Cardiac septum (tissue), 1 donor: ENCODE measurements around the gene D2HGDH. TPM values are rescaled to one million over a fixed set of nuclear protein-coding genes. Genes with fewer than 3 reads are reported as not detected.
A peak's percentile ranks its signal among the peaks of the same experiment; 100 is the strongest.
"Not testable (repeated sequence)": the region's sequence is repeated elsewhere in the genome, so short reads cannot be mapped to it uniquely, and the experiment has no call there.

Source experiments
- DNase-seq: peaks from one replicate; pipeline ENCODE4 v3.0.0-alpha.2; 2020; ENCODE audit warnings: low spot score
- intact Hi-C: fragments of 100-400 bp; cut with DNase I; formaldehyde crosslinking; loops from one replicate; pipeline ENCODE4 v1.14.0; 2022
- total RNA-seq: library from RNA; stranded (reverse); fragmentation: NEBNext Ultra II Directional; extraction: Animal tissue kit (Norgen Biotek cat#: 25700); gene quantifications from one replicate; pipeline ENCODE4 v1.2.1, GENCODE V29; 2021
- donor health status: DM: no; HTN: no; CAD: no.

The D2HGDH gene
- total RNA-seq, 1 donor from 2014 or later = 15.7 TPM

- peak; percentile 60 for DNase-seq
Measured at GRCh38 chr2:241812730-241813643, 78.6 kb downstream of the D2HGDH start.

GRCh38 chr2:241813644-241814392, 79.4 kb downstream of the D2HGDH start:
- intact Hi-C loops = no loop called here
- DNase-seq = peak; percentile 67

More at GRCh38 chr2:241812730-241813643, 78.6 kb downstream of the D2HGDH start:
- intact Hi-C loops = no loop called here

GRCh38 chr2:241814393-241814642, 79.9 kb downstream of the D2HGDH start:
- intact Hi-C loops = no loop called here
- peak; percentile 22 for DNase-seq

- DNase-seq = peak; percentile 56
- intact Hi-C loops = no loop called here
Measured at GRCh38 chr2:241814643-241815476, 80.4 kb downstream of the D2HGDH start.

GRCh38 chr2:241815477-241816430, 81.3 kb downstream of the D2HGDH start:
- intact Hi-C loops = no loop called here

GRCh38 chr2:241816431-241817121, 82.1 kb downstream of the D2HGDH start:
- intact Hi-C loops = no loop called here

More at GRCh38 chr2:241815477-241816430, 81.3 kb downstream of the D2HGDH start:
- DNase-seq = peak; percentile 64

GRCh38 chr2:241817126-241817820, 82.8 kb downstream of the D2HGDH start:
- intact Hi-C loops = no loop called here
- peak; percentile 70 for DNase-seq

More at GRCh38 chr2:241816431-241817121, 82.1 kb downstream of the D2HGDH start:
- DNase-seq = peak; percentile 49

- peak; percentile 0 for DNase-seq
- intact Hi-C loops = not testable (repeated sequence)
Measured at GRCh38 chr2:241817821-241818215, 83.4 kb downstream of the D2HGDH start.

Other genes starting within 250 kb of the D2HGDH start
- 95.9 TPM for gene STK25, start 226.0 kb upstream of the D2HGDH start, total RNA-seq
- 4.5 TPM for gene BOK, start 175.9 kb upstream of the D2HGDH start, total RNA-seq
- 73.2 TPM for gene THAP4, start 97.5 kb upstream of the D2HGDH start, total RNA-seq
- gene ATG4B, start 96.9 kb upstream of the D2HGDH start, total RNA-seq = 46.4 TPM
- 10.5 TPM for gene DTYMK, start 47.8 kb upstream of the D2HGDH start, total RNA-seq
- gene ING5, start 32.6 kb upstream of the D2HGDH start, total RNA-seq = 14.9 TPM
- gene GAL3ST2, start 42.2 kb downstream of the D2HGDH start, total RNA-seq = not detected
- not detected for gene NEU4, start 74.6 kb downstream of the D2HGDH start, total RNA-seq
- gene PDCD1, start 124.3 kb downstream of the D2HGDH start, total RNA-seq = 2.0 TPM
- gene RTP5, start 135.1 kb downstream of the D2HGDH start, total RNA-seq = 0.08 TPM